Peyer's patch (tissue), 4 donors: ENCODE measurements around the gene MED15.

Experiments used
- POLR2A ChIP-seq, 2 donors: fragments of 450-650 bp; IDR thresholded peaks; one replicate each; pipeline ENCODE4 v1.5.1; 2017; ENCODE audit warnings: antibody characterized with exemption in 2 of 2, mild to moderate bottlenecking in 2 of 2, moderate library complexity in 2 of 2
- TF ChIP-seq, protein P1 (sequence below), 6 experiments: fragments of 450-650 bp in 4 of 6; fragments of 200-600 bp in 2 of 6; sonication (generic) in 1 of 6; IDR thresholded peaks; one replicate each; pipeline ENCODE4 v1.5.1; 2017 to 2019; ENCODE audit warnings: antibody characterized with exemption in 6 of 6, mild to moderate bottlenecking in 3 of 6, moderate library complexity in 1 of 6

GRCh38 chr22:20622650-20623339 lies 115.4 kb downstream of the MED15 start:
- TF ChIP-seq, protein P1, sequence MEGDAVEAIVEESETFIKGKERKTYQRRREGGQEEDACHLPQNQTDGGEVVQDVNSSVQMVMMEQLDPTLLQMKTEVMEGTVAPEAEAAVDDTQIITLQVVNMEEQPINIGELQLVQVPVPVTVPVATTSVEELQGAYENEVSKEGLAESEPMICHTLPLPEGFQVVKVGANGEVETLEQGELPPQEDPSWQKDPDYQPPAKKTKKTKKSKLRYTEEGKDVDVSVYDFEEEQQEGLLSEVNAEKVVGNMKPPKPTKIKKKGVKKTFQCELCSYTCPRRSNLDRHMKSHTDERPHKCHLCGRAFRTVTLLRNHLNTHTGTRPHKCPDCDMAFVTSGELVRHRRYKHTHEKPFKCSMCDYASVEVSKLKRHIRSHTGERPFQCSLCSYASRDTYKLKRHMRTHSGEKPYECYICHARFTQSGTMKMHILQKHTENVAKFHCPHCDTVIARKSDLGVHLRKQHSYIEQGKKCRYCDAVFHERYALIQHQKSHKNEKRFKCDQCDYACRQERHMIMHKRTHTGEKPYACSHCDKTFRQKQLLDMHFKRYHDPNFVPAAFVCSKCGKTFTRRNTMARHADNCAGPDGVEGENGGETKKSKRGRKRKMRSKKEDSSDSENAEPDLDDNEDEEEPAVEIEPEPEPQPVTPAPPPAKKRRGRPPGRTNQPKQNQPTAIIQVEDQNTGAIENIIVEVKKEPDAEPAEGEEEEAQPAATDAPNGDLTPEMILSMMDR (IDR thresholded peaks at IDR 0.05): no peak
- TF ChIP-seq POLR2A (IDR thresholded peaks at IDR 0.05): no peak
